Peyer's patch (tissue), 4 donors: ENCODE measurements around the gene ATG16L2.

Source experiments
- CTCF ChIP-seq, 6 experiments: fragments of 450-650 bp in 4 of 6; fragments of 200-600 bp in 2 of 6; sonication (generic) in 1 of 6; IDR thresholded peaks; one replicate each; pipeline ENCODE4 v1.5.1; 2017 to 2019; ENCODE audit warnings: antibody characterized with exemption in 6 of 6, mild to moderate bottlenecking in 3 of 6, moderate library complexity in 1 of 6
- POLR2A ChIP-seq, 2 donors: fragments of 450-650 bp; IDR thresholded peaks; one replicate each; pipeline ENCODE4 v1.5.1; 2017; ENCODE audit warnings: antibody characterized with exemption in 2 of 2, mild to moderate bottlenecking in 2 of 2, moderate library complexity in 2 of 2

GRCh38 chr11:72798361-72798760 lies 15.8 kb upstream of the ATG16L2 start:
- TF ChIP-seq CTCF (IDR thresholded peaks at IDR 0.05) = no peak
- TF ChIP-seq POLR2A (IDR thresholded peaks at IDR 0.05) = no peak
